H1 (cell line): Measurements from ENCODE around the gene MVD. TPM values are rescaled to one million over a fixed set of nuclear protein-coding genes. Genes with fewer than 3 reads are reported as not detected.

Source experiments
- CTCF ChIA-PET: fragments of 300-600 bp; sonication (Branson Sonifier 250); formaldehyde crosslinking; loops from one replicate; lab custom pipeline; 2021; ENCODE audit not compliant: partially characterized antibody; lab: Charles Lee
- POLR2A ChIA-PET: fragments of 300-600 bp; sonication (Branson Sonifier 250); formaldehyde crosslinking; loops from one replicate; lab custom pipeline; 2021; ENCODE audit warnings: inconsistent platforms; ENCODE audit not compliant: partially characterized antibody; lab: Charles Lee
- DNase-seq, 2 experiments: peaks; one replicate each; pipeline versions ENCODE4 v3.0.0 to v3.0.0-alpha.2; 2010 to 2022; ENCODE audit warnings: low spot score in 2 of 2, low read depth in 1 of 2, mixed read lengths in 1 of 2
- FAIRE-seq: peaks from 2 replicates; lab custom pipeline; 2011; peaks lifted over from hg19 to GRCh38; lab: Jason Lieb, UNC
- H2AFZ ChIP-seq: 2 replicates; pipeline ENCODE4 v1.8.1; 2012; ENCODE audit warnings: low read length, inconsistent platforms
- H2AK5ac ChIP-seq: 2 replicates; pipeline ENCODE4 v1.6.1; 2013; ENCODE audit warnings: low read depth, low read length
- H2BK120ac ChIP-seq: replicated peaks from 2 replicates; pipeline ENCODE3; 2013; ENCODE audit warnings: low read depth, low read length, inconsistent platforms
- H2BK12ac ChIP-seq: 2 replicates; pipeline ENCODE4 v1.6.1; 2013; ENCODE audit warnings: low read depth, low read length
- H2BK15ac ChIP-seq: 2 replicates; pipeline ENCODE4 v1.6.1; 2013; ENCODE audit warnings: low read length
- H2BK20ac ChIP-seq: 2 replicates; pipeline ENCODE4 v1.6.1; 2013; ENCODE audit warnings: low read length
- H2BK5ac ChIP-seq: 2 replicates; pipeline ENCODE4 v1.6.1; 2013; ENCODE audit warnings: low read depth, low read length
- H3K14ac ChIP-seq: 2 replicates; pipeline ENCODE4 v1.6.1; 2013; ENCODE audit warnings: inconsistent platforms; ENCODE audit not compliant: insufficient read length
- H3K18ac ChIP-seq: 2 replicates; pipeline ENCODE4 v1.6.1; 2013; ENCODE audit warnings: low read length; ENCODE audit errors: extremely low read depth
- H3K23ac ChIP-seq: 2 replicates; pipeline ENCODE4 v1.6.1; 2013; ENCODE audit warnings: inconsistent platforms; ENCODE audit not compliant: insufficient read length
- H3K23me2 ChIP-seq: 2 replicates; pipeline ENCODE4 v1.6.1; 2013; ENCODE audit warnings: low read depth, low read length
- H3K27ac ChIP-seq: 2 replicates; pipeline ENCODE4 v1.6.1; 2011; ENCODE audit warnings: low read depth, low read length, inconsistent platforms
- H3K27me3 ChIP-seq, 4 experiments: replicated peaks in 1 of 4; 1 replicate in 1 of 4; 2 replicates in 3 of 4; pipeline versions ENCODE4 v1.6.1 to v1.8.1; 2011 to 2013; ENCODE audit warnings: low read length in 3 of 4, mild to moderate bottlenecking in 3 of 4, inconsistent platforms in 2 of 4, mixed read lengths in 2 of 4, moderate library complexity in 1 of 4; ENCODE audit not compliant: control insufficient read depth in 3 of 4, insufficient read depth in 3 of 4; ENCODE audit errors: extremely low read depth in 1 of 4
- H3K36me3 ChIP-seq, 4 experiments: 2 replicates each; pipeline versions ENCODE4 v1.6.1 to v1.8.1; 2011 to 2013; ENCODE audit warnings: mild to moderate bottlenecking in 4 of 4, low read length in 3 of 4, moderate library complexity in 2 of 4, control low read depth in 1 of 4, inconsistent platforms in 1 of 4; ENCODE audit not compliant: insufficient read depth in 4 of 4, control insufficient read depth in 2 of 4
- H3K4ac ChIP-seq: replicated peaks from 2 replicates; pipeline ENCODE3; 2013; ENCODE audit warnings: low read length, low read depth, mixed read lengths, inconsistent platforms; ENCODE audit not compliant: insufficient read length
- H3K4me1 ChIP-seq, 4 experiments: replicated peaks in 1 of 4; 1 replicate in 1 of 4; 2 replicates in 3 of 4; pipeline versions ENCODE4 v1.6.1 to v1.8.1; 2011 to 2013; ENCODE audit warnings: low read length in 3 of 4, inconsistent platforms in 2 of 4, mixed read lengths in 1 of 4; ENCODE audit not compliant: insufficient read depth in 4 of 4, control insufficient read depth in 3 of 4
- H3K4me2 ChIP-seq, 2 experiments: 2 replicates each; pipeline versions ENCODE4 v1.6.1 to v1.8.1; 2011 to 2013; ENCODE audit warnings: low read depth in 2 of 2, low read length in 2 of 2, control low read depth in 1 of 2, inconsistent platforms in 1 of 2, mild to moderate bottlenecking in 1 of 2; ENCODE audit not compliant: insufficient read depth in 1 of 2
- H3K4me3 ChIP-seq, 4 experiments: fragments of 200-600, 300-600 bp in 1 of 4; sonication (generic), shearing (Covaris generic), sonication (Bioruptor Twin) in 1 of 4; 2 replicates each; pipeline versions ENCODE4 v1.5.1 to v1.8.1; 2011 to 2016; ENCODE audit warnings: low read length in 4 of 4, low read depth in 3 of 4, control low read depth in 2 of 4, inconsistent platforms in 2 of 4, mild to moderate bottlenecking in 2 of 4, mixed read lengths in 1 of 4, moderate library complexity in 1 of 4; ENCODE audit not compliant: insufficient read depth in 2 of 4; ENCODE audit errors: extremely low read depth in 1 of 4
- H3K56ac ChIP-seq: replicated peaks from 2 replicates; pipeline ENCODE3; 2013; ENCODE audit warnings: low read depth, mild to moderate bottlenecking, mixed read lengths, low read length, inconsistent platforms; ENCODE audit not compliant: insufficient read length
- H3K79me1 ChIP-seq: 2 replicates; pipeline ENCODE4 v1.6.1; 2013; ENCODE audit warnings: low read depth, low read length, control low read depth
- H3K79me2 ChIP-seq, 2 experiments: 2 replicates each; pipeline versions ENCODE4 v1.6.1 to v1.8.1; 2012 to 2013; ENCODE audit warnings: low read length in 2 of 2, mild to moderate bottlenecking in 2 of 2, inconsistent platforms in 1 of 2; ENCODE audit not compliant: insufficient read depth in 2 of 2, control insufficient read depth in 1 of 2
- H3K9ac ChIP-seq, 4 experiments: replicated peaks in 1 of 4; 1 replicate in 1 of 4; 2 replicates in 3 of 4; pipeline versions ENCODE4 v1.6.1 to v1.8.1; 2011 to 2013; ENCODE audit warnings: low read depth in 3 of 4, low read length in 3 of 4, control low read depth in 2 of 4, mild to moderate bottlenecking in 2 of 4, moderate library complexity in 2 of 4, inconsistent platforms in 1 of 4; ENCODE audit errors: extremely low read depth in 1 of 4
- H3K9me3 ChIP-seq, 2 experiments: 2 replicates each; pipeline versions ENCODE4 v1.6.1 to v1.8.1; 2012 to 2013; ENCODE audit warnings: mild to moderate bottlenecking in 2 of 2, moderate library complexity in 2 of 2, control low read depth in 1 of 2, inconsistent platforms in 1 of 2, low read depth in 1 of 2, low read length in 1 of 2, mixed read lengths in 1 of 2; ENCODE audit not compliant: insufficient read depth in 2 of 2
- H4K20me1 ChIP-seq, 2 experiments: replicated peaks in 1 of 2; 2 replicates each; pipeline versions ENCODE3 to v1.8.1; 2011 to 2013; ENCODE audit warnings: inconsistent platforms in 2 of 2, low read length in 2 of 2, mild to moderate bottlenecking in 1 of 2; ENCODE audit not compliant: insufficient read depth in 2 of 2, control insufficient read depth in 1 of 2
- H4K5ac ChIP-seq: 2 replicates; pipeline ENCODE4 v1.6.1; 2013; ENCODE audit warnings: low read length, low read depth, mixed read lengths, inconsistent platforms; ENCODE audit not compliant: insufficient read length
- H4K8ac ChIP-seq: 2 replicates; pipeline ENCODE4 v1.8.0; 2013; ENCODE audit warnings: mild to moderate bottlenecking, moderate library complexity, low read length, inconsistent platforms; ENCODE audit not compliant: insufficient read depth; ENCODE audit errors: extremely low read depth
- H4K91ac ChIP-seq: replicated peaks from 2 replicates; pipeline ENCODE3; 2013; ENCODE audit warnings: low read length, mixed read lengths, inconsistent platforms; ENCODE audit not compliant: insufficient read length
- ATF2 ChIP-seq: IDR thresholded peaks from 2 replicates; pipeline ENCODE4 v1.6.1; 2012; ENCODE audit warnings: low read length, inconsistent platforms
- BCL11A ChIP-seq, 2 experiments: IDR thresholded peaks; one replicate each; pipeline ENCODE4 v1.6.1; 2011; ENCODE audit warnings: low read depth in 2 of 2, low read length in 2 of 2, mild to moderate bottlenecking in 2 of 2
- CBX5 ChIP-seq: fragments of 300-800, 300-1000 bp; sonication (generic); IDR thresholded peaks from 2 replicates; pipeline ENCODE4 v1.7.1; 2016; ENCODE audit warnings: antibody characterized with exemption, low read length, low read depth
- CHD1 ChIP-seq: IDR thresholded peaks from 2 replicates; pipeline ENCODE4 v1.6.1; 2012; ENCODE audit warnings: low read depth, low read length, improper control_type of control experiment
- HDAC6 ChIP-seq: IDR thresholded peaks from one replicate; pipeline ENCODE4 v1.7.1; 2012; ENCODE audit warnings: low read depth, mild to moderate bottlenecking, inconsistent platforms, low read length, moderate library complexity
- KDM4A ChIP-seq: IDR thresholded peaks from one replicate; pipeline ENCODE4 v1.7.1; 2012; ENCODE audit warnings: low read depth, mild to moderate bottlenecking, moderate library complexity, low read length, inconsistent platforms; ENCODE audit not compliant: severe bottlenecking
- RBBP5 ChIP-seq: IDR thresholded peaks from 2 replicates; pipeline ENCODE4 v1.7.1; 2012; ENCODE audit warnings: low read depth, mild to moderate bottlenecking, inconsistent platforms, low read length, moderate library complexity, borderline replicate concordance
- RNF2 ChIP-seq: fragments of 200-900, 300-1000 bp; sonication (generic); IDR thresholded peaks from 2 replicates; pipeline ENCODE4 v1.7.1; 2016; ENCODE audit warnings: borderline replicate concordance, low read depth, mild to moderate bottlenecking, antibody characterized with exemption, low read length; ENCODE audit not compliant: poor library complexity, severe bottlenecking; ENCODE audit errors: missing control alignments
- SAP30 ChIP-seq: fragments of 300-600 bp; sonication (generic); IDR thresholded peaks from 2 replicates; pipeline ENCODE4 v1.7.1; 2012; ENCODE audit warnings: low read length, moderate library complexity, mild to moderate bottlenecking, inconsistent platforms; ENCODE audit not compliant: insufficient read depth, insufficient replicate concordance
- SUZ12 ChIP-seq: fragments of 200-600 bp; sonication (generic); IDR thresholded peaks from 2 replicates; pipeline ENCODE4 v1.6.1; 2012; ENCODE audit warnings: mild to moderate bottlenecking, inconsistent platforms, low read length, moderate library complexity, mixed read lengths
- TAF7 ChIP-seq: optimal IDR thresholded peaks from 2 replicates; pipeline ENCODE3; 2011; ENCODE audit warnings: low read depth, mild to moderate bottlenecking, inconsistent platforms, low read length, moderate library complexity, borderline replicate concordance
- WGBS, 2 experiments: shearing (Covaris generic) in 1 of 2; methylation state at CpG; one replicate each; pipeline versions ENCODE4 v1.1.6 to v1.1.7; 2013 to 2015; ENCODE audit warnings: low lambda C conversion rate in 2 of 2, mixed read lengths in 2 of 2, inconsistent platforms in 1 of 2, low coverage in 1 of 2, missing lambda C conversion rate in 1 of 2; ENCODE audit not compliant: insufficient replicate concordance in 2 of 2, insufficient coverage in 1 of 2, insufficient read length in 1 of 2; ENCODE audit errors: extremely low coverage in 1 of 2, missing lambda C conversion rate in 1 of 2; 5-methylcytosine and 5-hydroxymethylcytosine counted together
- polyA plus RNA-seq, 7 experiments: library from polyadenylated mRNA; depleted of rRNA in 3 of 7; stranded (reverse) in 5 of 7; unstranded in 2 of 7; fragments of >200 nt in 5 of 7; fragments of 200-250 nt in 2 of 7; gene quantifications; 1 replicate in 5 of 7; 2 replicates in 1 of 7; 4 replicates in 1 of 7; pipeline versions ENCODE4 v1.2.1 to v1.2.3, GENCODE V29; 2011 to 2013; ENCODE audit warnings: missing spikeins in 2 of 7, mixed read lengths in 2 of 7
- total RNA-seq: library from RNA; stranded (reverse); fragmentation: NEBNext Ultra II Directional; extraction: Animal tissue kit (Norgen Biotek cat#: 25700); gene quantifications from 2 replicates; pipeline ENCODE4 v1.2.1, GENCODE V29; 2021

Gene MVD
- total and polyA plus RNA-seq, 2 of the 8 experiments (the other 6 are each of a cell fraction or from before 2014, with no cell fraction given) = 47.2 to 77.3 TPM

- no peak overlapping the region for H3K4me2 ChIP-seq
- H3K4me3 ChIP-seq = no peak overlapping the region
- no peak overlapping the region for H2BK5ac ChIP-seq
- H3K23ac ChIP-seq = no peak overlapping the region
- peaks cover 24% of the 10 kb centered on the region for H3K79me1 ChIP-seq
- no peak overlapping the region for H3K14ac ChIP-seq
- H4K8ac ChIP-seq = no peak overlapping the region; the same call in 1 of the 2 replicates
- H2AFZ ChIP-seq = no peak overlapping the region
- no peak overlapping the region for H3K4ac ChIP-seq
- peaks cover 0 to 6% (median 4%) of the 10 kb centered on the region in 4 experiments; a peak in 2 of 7 replicates for H3K4me1 ChIP-seq
- TF ChIP-seq KDM4A (no peak), ATF2 (no peak), CBX5 (no peak), RBBP5 (no peak), SAP30 (no peak), CHD1 (no peak), TAF7 (no peak), RNF2 (no peak), SUZ12 (no peak), BCL11A (IDR thresholded peaks at IDR 0.05; ENCODE audit: low read depth in 2 of 2, low read length in 2 of 2) (no peak), HDAC6 (no peak)
- TF ChIP-seq, all 59 proteins: peak for 0
- Histone ChIP-seq H4K20me1 (peaks cover 22 to 26% of the 10 kb centered on the region in 2 experiments), H3K9ac (no peak overlapping the region), H4K91ac (no peak overlapping the region), H2AK5ac (no peak overlapping the region), H2BK20ac (no peak overlapping the region), H3K23me2 (no peaks in the 10 kb centered on the region), H3K56ac (no peak overlapping the region), H3K27ac (no peak overlapping the region; the same call in 1 of the 2 replicates), H3K27me3 (no peaks in the 10 kb centered on the region), H2BK12ac (no peak overlapping the region), H3K9me3 (no peaks in the 10 kb centered on the region), H4K5ac (no peak overlapping the region), H3K36me3 (peaks cover 0 to 16% (median 2%) of the 10 kb centered on the region in 4 experiments; a peak in 5 of 8 replicates), H3K18ac (no peak overlapping the region), H2BK120ac (no peak overlapping the region), H2BK15ac (no peak overlapping the region), H3K79me2 (peaks cover 0 to 15% of the 10 kb centered on the region in 2 experiments; a peak in 1 of 4 replicates)
- 92% methylated on average over 12 of the region's 13 CpGs; no CpG with 5 or more reads in 1 of the 2 experiments for WGBS, 2 experiments
- ChIA-PET CTCF (interaction anchor here (1.0 to 3.3 kb wide), 7 partner anchors 12 to 82 kb away, joined by 3 to 18 read pairs (median 3); partner anchors contain the start of gene IL17C), POLR2A (interaction anchor here (0.8 to 2.0 kb wide), 3 partner anchors 20 to 45 kb away, joined by 3 to 10 read pairs (median 3); partner anchors contain the start of gene IL17C)
- DNase-seq (no peak), FAIRE-seq (no peak)
Measured at GRCh38 chr16:88616320-88616719, 46.6 kb downstream of the MVD start.
